GM12878 (cell line): ENCODE data around the gene SRPK3. TPM values are rescaled to one million over a fixed set of nuclear protein-coding genes. Genes with fewer than 3 reads are reported as not detected.

Experiments used
- ATAC-seq: fragments of 200-7000 bp; cut with Tn5 transposase; 3 replicates; pipeline ENCODE4 v1.9.1; 2020; ENCODE audit warnings: mild to moderate bottlenecking, moderate library complexity
- BruUV-seq: library from RNA; stranded (reverse); fragments of 400-500 nt; replicated peaks from 2 replicates; lab custom pipeline; 2021; lab: Mats Ljungman, UMichigan
- CTCF ChIA-PET: fragments of 300-600 bp; sonication (Branson Sonifier 250); formaldehyde crosslinking; extraction: SDS; loops from one replicate; lab custom pipeline; 2021; ENCODE audit warnings: inconsistent platforms; lab: Yijun Ruan, JAX
- POLR2A ChIA-PET: fragments of 350-600 bp; formaldehyde crosslinking; extraction: SDS; loops from one replicate; lab custom pipeline; 2021; ENCODE audit warnings: inconsistent platforms; lab: Charles Lee
- RAD21 ChIA-PET: fragments of 300-600 bp; sonication (Branson Sonifier 250); formaldehyde crosslinking; loops from one replicate; lab custom pipeline; 2023; ENCODE audit warnings: antibody characterized with exemption; ENCODE audit not compliant: unreplicated experiment; lab: Charles Lee
- SMC1A ChIA-PET: fragments of 300-600 bp; sonication (Branson Sonifier 250); formaldehyde crosslinking; loops from one replicate; lab custom pipeline; 2023; ENCODE audit not compliant: unreplicated experiment, uncharacterized antibody; lab: Charles Lee
- DNase-seq: peaks from one replicate; pipeline ENCODE4 v3.0.0-alpha.2; 2011; ENCODE audit warnings: low read depth, low spot score
- FAIRE-seq: peaks from 3 replicates; lab custom pipeline; 2011; peaks lifted over from hg19 to GRCh38; lab: Jason Lieb, UNC
- H2AFZ ChIP-seq: 2 replicates; pipeline ENCODE4 v1.6.0; 2011; ENCODE audit warnings: low read depth, low read length, control low read depth; ENCODE audit not compliant: control insufficient read depth
- H3K27ac ChIP-seq: 2 replicates; pipeline ENCODE4 v1.5.1; 2011; ENCODE audit warnings: control low read depth; ENCODE audit not compliant: control insufficient read depth, insufficient read depth
- H3K27me3 ChIP-seq, 2 experiments: replicated peaks in 1 of 2; 2 replicates each; pipeline versions ENCODE4 v1.6.0 to v1.6.1; 2011; ENCODE audit warnings: low read length in 1 of 2; ENCODE audit not compliant: control insufficient read depth in 2 of 2, insufficient read depth in 2 of 2
- H3K36me3 ChIP-seq, 2 experiments: 2 replicates each; pipeline ENCODE4 v1.5.1; 2011; ENCODE audit warnings: low read length in 1 of 2; ENCODE audit not compliant: control insufficient read depth in 2 of 2, insufficient read depth in 2 of 2
- H3K4me1 ChIP-seq: 2 replicates; pipeline ENCODE4 v1.6.1; 2011; ENCODE audit warnings: mild to moderate bottlenecking, low read length, moderate library complexity, mixed read lengths; ENCODE audit not compliant: control insufficient read depth, insufficient read depth
- H3K4me2 ChIP-seq: 2 replicates; pipeline ENCODE4 v1.6.0; 2011; ENCODE audit warnings: control low read depth; ENCODE audit not compliant: control insufficient read depth, insufficient read depth
- H3K4me3 ChIP-seq: fragments of 200-600 bp; sonication (generic); 2 replicates; pipeline ENCODE4 v1.5.1; 2016
- H3K79me2 ChIP-seq: 2 replicates; pipeline ENCODE4 v1.6.0; 2011; ENCODE audit warnings: low read length; ENCODE audit not compliant: control insufficient read depth, insufficient read depth
- H3K9ac ChIP-seq: 2 replicates; pipeline ENCODE4 v1.8.0; 2011; ENCODE audit warnings: low read length, control low read depth, mixed read lengths; ENCODE audit not compliant: control insufficient read depth, insufficient read depth
- H3K9me3 ChIP-seq: replicated peaks from 3 replicates; pipeline ENCODE4 v1.5.1; 2011; ENCODE audit warnings: mild to moderate bottlenecking, low read length; ENCODE audit not compliant: control insufficient read depth, insufficient read depth
- H4K20me1 ChIP-seq: 2 replicates; pipeline ENCODE4 v1.6.0; 2011; ENCODE audit not compliant: control insufficient read depth, insufficient read depth
- BMI1 ChIP-seq: fragments of 450-650 bp; IDR thresholded peaks from 2 replicates; pipeline ENCODE4 v1.6.1; 2016; ENCODE audit warnings: mild to moderate bottlenecking, moderate library complexity, borderline replicate concordance
- CHD4 ChIP-seq: fragments of 200-600 bp; sonication (generic); IDR thresholded peaks from 2 replicates; pipeline ENCODE4 v1.6.1; 2016; ENCODE audit warnings: mild to moderate bottlenecking
- HDAC6 ChIP-seq: fragments of 200-600 bp; sonication (generic); IDR thresholded peaks from one replicate; pipeline ENCODE4 v1.8.0; 2017; ENCODE audit warnings: antibody characterized with exemption; ENCODE audit not compliant: unreplicated experiment
- IKZF2 ChIP-seq, 2 experiments: fragments of 450-650 bp; IDR thresholded peaks; 2 replicates each; pipeline ENCODE4 v1.6.1; 2017; ENCODE audit warnings: mild to moderate bottlenecking in 2 of 2, moderate library complexity in 2 of 2
- JUND ChIP-seq: IDR thresholded peaks from 2 replicates; pipeline ENCODE4 v1.6.1; 2012; ENCODE audit warnings: low read depth, mild to moderate bottlenecking, low read length, improper control_type of control experiment, moderate library complexity
- LARP7 ChIP-seq: fragments of 450-650 bp; IDR thresholded peaks from 2 replicates; pipeline ENCODE4 v1.6.1; 2017; ENCODE audit warnings: mild to moderate bottlenecking
- NFYA ChIP-seq: IDR thresholded peaks from 2 replicates; pipeline ENCODE4 v1.6.1; 2011; ENCODE audit warnings: low read depth, mild to moderate bottlenecking, low read length, improper control_type of control experiment, borderline replicate concordance
- NKRF ChIP-seq: fragments of 450-650 bp; conservative IDR thresholded peaks from 2 replicates; pipeline ENCODE4 v1.6.1; 2017; ENCODE audit warnings: mild to moderate bottlenecking, moderate library complexity
- SMC3 ChIP-seq: IDR thresholded peaks from 2 replicates; pipeline ENCODE4 v1.6.1; 2011; ENCODE audit warnings: low read length, improper control_type of control experiment, borderline replicate concordance
- SUZ12 ChIP-seq: fragments of 200-600 bp; sonication (generic); IDR thresholded peaks from one replicate; pipeline ENCODE4 v1.6.1; 2018; ENCODE audit warnings: antibody characterized with exemption, mild to moderate bottlenecking; ENCODE audit not compliant: unreplicated experiment
- TCF7 ChIP-seq: IDR thresholded peaks from 2 replicates; pipeline ENCODE4 v1.6.1; 2014; ENCODE audit warnings: antibody characterized with exemption, borderline replicate concordance
- ZBTB40 ChIP-seq: fragments of 450-650 bp; IDR thresholded peaks from 2 replicates; pipeline ENCODE4 v1.6.1; 2016; ENCODE audit warnings: mild to moderate bottlenecking, moderate library complexity, borderline replicate concordance
- WGBS: methylation state at CpG from one replicate; pipeline ENCODE4 v1.1.6; 2016; ENCODE audit warnings: low lambda C conversion rate; ENCODE audit not compliant: insufficient replicate concordance, insufficient coverage; ENCODE audit errors: missing lambda C conversion rate; 5-methylcytosine and 5-hydroxymethylcytosine counted together
- in situ Hi-C: fragments of 300-500 bp; cut with MboI; formaldehyde crosslinking; loops from 9 replicates; pipeline ENCODE4 v1.14.3; 2018; ENCODE audit warnings: mixed read lengths
- intact Hi-C: fragments of 100-400 bp; cut with micrococcal nuclease; formaldehyde crosslinking; loops from one replicate; pipeline ENCODE4 v1.14.2; 2022; ENCODE audit not compliant: unreplicated experiment
- polyA plus RNA-seq, 11 experiments: library from polyadenylated mRNA; depleted of rRNA in 4 of 11; unstranded in 6 of 11; stranded (reverse) in 5 of 11; fragments of >200 nt; fragmentation: Nextera tagmentation in 4 of 11; fragmentation: Illumina TruSeq in 1 of 11; extraction: Ambion mirVana in 4 of 11; extraction: Trizol in 1 of 11; gene quantifications; 1 replicate in 1 of 11; 2 replicates in 10 of 11; pipeline versions ENCODE4 v1.2.1 to v1.2.3, GENCODE V29; 2011 to 2016; ENCODE audit warnings: inconsistent platforms in 2 of 11, missing spikeins in 2 of 11, low read depth in 1 of 11
- total RNA-seq, 4 experiments: library from RNA; depleted of rRNA in 3 of 4; stranded (reverse); fragments of >200 nt in 3 of 4; fragmentation: Illumina TruSeq in 1 of 4; extraction: Trizol in 1 of 4; gene quantifications; 2 replicates each; pipeline versions ENCODE4 v1.2.1 to v1.2.3, GENCODE V29; 2013 to 2021
- TF ChIP-seq, protein P1 (sequence below): IDR thresholded peaks from 2 replicates; pipeline ENCODE4 v1.6.1; 2011; ENCODE audit warnings: borderline replicate concordance, low read depth, mild to moderate bottlenecking, moderate library complexity, low read length; ENCODE audit not compliant: insufficient read depth, poor library complexity, severe bottlenecking
- TF ChIP-seq, protein P2 (sequence below), 3 experiments: IDR thresholded peaks in 2 of 3; conservative IDR thresholded peaks in 1 of 3; 2 replicates each; pipeline ENCODE4 v1.5.1; 2011; ENCODE audit warnings: low read depth in 3 of 3, low read length in 3 of 3, mild to moderate bottlenecking in 3 of 3, control low read depth in 2 of 3, moderate library complexity in 2 of 3, inconsistent platforms in 1 of 3, mixed read lengths in 1 of 3; ENCODE audit not compliant: control insufficient read depth in 2 of 3, insufficient read depth in 1 of 3; ENCODE audit errors: extremely low read depth in 1 of 3

The SRPK3 gene
- total and polyA plus RNA-seq, 10 of the 15 experiments (the other 5 are each of a cell fraction or from before 2014, with no cell fraction given) = 0.05 to 0.19 TPM; not detected in 8

GRCh38 chrX:153782313-153782712 lies 1.5 kb downstream of the SRPK3 start:
- no peak overlapping the region for H3K4me2 ChIP-seq
- DNase-seq = no peak
- ChIA-PET RAD21 (no interaction called here), POLR2A (no interaction called here), CTCF (no interaction called here), SMC1A (no interaction called here)
- no peak overlapping the region for H3K27ac ChIP-seq
- ATAC-seq = no peak
- no peak overlapping the region for H2AFZ ChIP-seq
- no peaks in the 10 kb centered on the region for H4K20me1 ChIP-seq
- no peak overlapping the region for H3K9ac ChIP-seq
- H3K79me2 ChIP-seq = no peaks in the 10 kb centered on the region
- no peaks in the 10 kb centered on the region for H3K4me1 ChIP-seq
- FAIRE-seq = no peak
- H3K36me3 ChIP-seq = peaks cover 0 to 3% of the 10 kb centered on the region in 2 experiments; a peak in 2 of 4 replicates
- no peak overlapping the region for H3K4me3 ChIP-seq
- intact Hi-C loops = no loop called here
- in situ Hi-C loops = loop anchor here (10.0 kb wide), 1 partner anchor 48 kb away; no protein-coding TSS in a partner anchor
- no peaks in the 10 kb centered on the region; the same call in 2 of the 3 replicates for H3K9me3 ChIP-seq
- H3K27me3 ChIP-seq = no peaks in the 10 kb centered on the region
- no TSS peak for BruUV-seq
- 48% methylated on average over 11 of the region's 11 CpGs for WGBS
- TF ChIP-seq, protein P1, sequence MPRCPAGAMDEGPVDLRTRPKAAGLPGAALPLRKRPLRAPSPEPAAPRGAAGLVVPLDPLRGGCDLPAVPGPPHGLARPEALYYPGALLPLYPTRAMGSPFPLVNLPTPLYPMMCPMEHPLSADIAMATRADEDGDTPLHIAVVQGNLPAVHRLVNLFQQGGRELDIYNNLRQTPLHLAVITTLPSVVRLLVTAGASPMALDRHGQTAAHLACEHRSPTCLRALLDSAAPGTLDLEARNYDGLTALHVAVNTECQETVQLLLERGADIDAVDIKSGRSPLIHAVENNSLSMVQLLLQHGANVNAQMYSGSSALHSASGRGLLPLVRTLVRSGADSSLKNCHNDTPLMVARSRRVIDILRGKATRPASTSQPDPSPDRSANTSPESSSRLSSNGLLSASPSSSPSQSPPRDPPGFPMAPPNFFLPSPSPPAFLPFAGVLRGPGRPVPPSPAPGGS = no peak
- no peak for TF ChIP-seq SUZ12
- TF ChIP-seq SMC3 = no peak
- TF ChIP-seq ZBTB40 = no peak
- no peak for TF ChIP-seq NKRF
- TF ChIP-seq CHD4 = no peak
- no peak for TF ChIP-seq HDAC6
- no peak for TF ChIP-seq LARP7
- TF ChIP-seq NFYA = no peak
- TF ChIP-seq BMI1 = no peak
- TF ChIP-seq, protein P2, sequence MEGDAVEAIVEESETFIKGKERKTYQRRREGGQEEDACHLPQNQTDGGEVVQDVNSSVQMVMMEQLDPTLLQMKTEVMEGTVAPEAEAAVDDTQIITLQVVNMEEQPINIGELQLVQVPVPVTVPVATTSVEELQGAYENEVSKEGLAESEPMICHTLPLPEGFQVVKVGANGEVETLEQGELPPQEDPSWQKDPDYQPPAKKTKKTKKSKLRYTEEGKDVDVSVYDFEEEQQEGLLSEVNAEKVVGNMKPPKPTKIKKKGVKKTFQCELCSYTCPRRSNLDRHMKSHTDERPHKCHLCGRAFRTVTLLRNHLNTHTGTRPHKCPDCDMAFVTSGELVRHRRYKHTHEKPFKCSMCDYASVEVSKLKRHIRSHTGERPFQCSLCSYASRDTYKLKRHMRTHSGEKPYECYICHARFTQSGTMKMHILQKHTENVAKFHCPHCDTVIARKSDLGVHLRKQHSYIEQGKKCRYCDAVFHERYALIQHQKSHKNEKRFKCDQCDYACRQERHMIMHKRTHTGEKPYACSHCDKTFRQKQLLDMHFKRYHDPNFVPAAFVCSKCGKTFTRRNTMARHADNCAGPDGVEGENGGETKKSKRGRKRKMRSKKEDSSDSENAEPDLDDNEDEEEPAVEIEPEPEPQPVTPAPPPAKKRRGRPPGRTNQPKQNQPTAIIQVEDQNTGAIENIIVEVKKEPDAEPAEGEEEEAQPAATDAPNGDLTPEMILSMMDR (IDR thresholded peaks at IDR 0.05 in 2 of 3, conservative IDR thresholded peaks at IDR 0.05 in 1 of 3; ENCODE audit: control insufficient read depth in 2 of 3, extremely low read depth in 1 of 3, insufficient read depth in 1 of 3, low read depth in 3 of 3, low read length in 3 of 3) = no peak
- no peak for TF ChIP-seq IKZF2 (IDR thresholded peaks at IDR 0.05)
- TF ChIP-seq JUND = no peak
- no peak for TF ChIP-seq TCF7
